ENCODE results near the gene TNIP2. TPM values are rescaled to one million over a fixed set of nuclear protein-coding genes. Genes with fewer than 3 reads are reported as not detected.

Gene TNIP2, protein sequence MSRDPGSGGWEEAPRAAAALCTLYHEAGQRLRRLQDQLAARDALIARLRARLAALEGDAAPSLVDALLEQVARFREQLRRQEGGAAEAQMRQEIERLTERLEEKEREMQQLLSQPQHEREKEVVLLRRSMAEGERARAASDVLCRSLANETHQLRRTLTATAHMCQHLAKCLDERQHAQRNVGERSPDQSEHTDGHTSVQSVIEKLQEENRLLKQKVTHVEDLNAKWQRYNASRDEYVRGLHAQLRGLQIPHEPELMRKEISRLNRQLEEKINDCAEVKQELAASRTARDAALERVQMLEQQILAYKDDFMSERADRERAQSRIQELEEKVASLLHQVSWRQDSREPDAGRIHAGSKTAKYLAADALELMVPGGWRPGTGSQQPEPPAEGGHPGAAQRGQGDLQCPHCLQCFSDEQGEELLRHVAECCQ
- 51.7 and 53.8 TPM in 2 replicates for total RNA-seq

DNA sequence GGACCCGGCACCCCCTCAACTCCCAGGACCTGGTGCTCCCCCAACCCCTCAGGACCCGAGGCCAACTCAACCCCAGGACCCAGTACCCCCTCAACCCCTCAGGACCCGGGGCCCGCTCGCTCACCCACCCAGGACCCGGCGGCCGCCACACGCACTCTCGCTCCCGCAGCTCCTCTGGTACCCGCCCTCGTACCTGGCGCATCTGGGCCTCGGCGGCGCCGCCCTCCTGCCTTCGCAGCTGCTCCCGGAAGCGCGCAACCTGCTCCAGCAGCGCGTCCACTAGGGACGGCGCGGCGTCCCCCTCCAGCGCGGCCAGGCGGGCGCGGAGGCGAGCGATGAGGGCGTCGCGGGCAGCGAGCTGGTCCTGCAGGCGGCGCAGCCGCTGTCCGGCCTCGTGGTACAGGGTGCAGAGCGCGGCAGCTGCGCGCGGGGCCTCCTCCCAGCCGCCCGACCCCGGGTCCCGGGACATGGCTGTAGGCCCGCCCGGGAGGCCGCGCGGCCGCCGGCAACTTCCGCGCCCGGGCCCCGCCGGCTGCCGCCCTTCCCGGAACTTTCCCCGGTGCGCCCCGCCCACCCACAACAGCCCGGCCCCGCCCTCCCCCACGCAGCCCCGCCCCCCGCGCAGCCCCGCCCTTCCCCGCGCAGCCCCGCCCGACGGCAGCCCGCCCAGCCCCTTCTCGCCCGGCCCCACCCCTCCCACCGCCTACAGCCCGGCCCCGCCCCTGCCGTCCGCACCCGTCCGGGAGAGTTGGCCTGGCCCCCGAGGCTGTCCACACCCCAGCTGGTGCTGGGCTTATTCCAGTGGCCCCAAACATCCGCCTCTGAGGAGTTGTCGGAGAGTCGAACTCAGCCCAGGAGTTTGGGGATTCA is at the start of gene TNIP2:
Gene TNIP2, minus strand, starts transcription at position 516 of the 870 bp plus-strand sequence. Its CDS starts 47 bp downstream, at position 469.

DNA sequence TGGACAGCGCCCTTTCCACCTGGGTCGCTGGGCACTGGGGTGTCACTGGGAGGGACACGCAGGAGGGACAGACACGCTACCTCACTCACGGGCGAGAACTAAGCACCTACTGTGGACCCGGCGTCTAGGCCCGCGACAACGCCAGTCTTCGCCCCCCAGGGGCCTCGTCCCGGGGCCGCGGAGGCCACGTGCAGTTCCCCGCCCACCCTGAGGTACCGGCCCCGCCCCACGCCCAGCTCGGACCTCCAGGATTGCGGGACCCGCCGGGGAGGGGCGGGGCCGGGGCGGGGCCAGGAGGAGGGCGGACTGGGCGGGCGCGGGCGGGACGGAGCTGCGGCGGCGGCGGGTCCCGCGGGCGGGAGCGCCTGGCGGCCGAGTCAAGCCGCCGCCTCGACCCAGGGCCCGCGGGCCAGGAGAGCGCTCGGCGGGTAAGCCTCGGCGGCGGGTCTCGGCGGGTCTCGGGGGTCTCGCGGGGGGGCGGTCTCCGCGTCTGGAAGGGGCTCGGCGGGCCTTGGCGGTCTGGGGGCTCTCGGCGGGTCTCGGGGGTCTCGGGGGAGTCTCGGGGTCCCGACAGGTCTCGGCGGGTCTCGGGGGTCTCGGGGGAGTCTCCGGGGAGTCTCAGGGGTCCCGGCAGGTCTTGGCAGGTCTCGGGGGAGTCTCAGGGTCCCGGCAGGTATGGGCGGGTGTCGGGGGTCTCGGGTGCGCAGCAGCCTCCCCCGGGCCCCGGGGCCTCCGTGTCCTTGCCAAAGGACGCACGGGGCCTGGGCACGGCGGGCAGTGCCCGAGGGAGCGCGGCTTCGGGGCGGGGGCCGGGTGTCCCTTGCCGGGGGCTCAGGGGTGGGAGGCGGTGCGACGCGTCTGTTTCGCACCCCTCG is 36.8 kb upstream of the TNIP2 start, which contains the start of gene SH3BP2:
Gene SH3BP2, plus strand, starts transcription at position 375 of the 875 bp plus-strand sequence. CDS start 27,533 bp downstream, outside the sequence.

Other genes starting within 250 kb of the TNIP2 start
- gene FAM193A, start 219.7 kb downstream of the TNIP2 start, total RNA-seq: 13.9 and 15.5 TPM in 2 replicates
- 35.6 and 59.6 TPM in 2 replicates for gene SH3BP2, start 36.7 kb upstream of the TNIP2 start, total RNA-seq
- 135 and 154 TPM in 2 replicates for gene ADD1, start 87.5 kb upstream of the TNIP2 start, total RNA-seq
- gene NOP14, start 207.1 kb upstream of the TNIP2 start, total RNA-seq: 21.2 and 23.5 TPM in 2 replicates
- gene GRK4, start 207.2 kb upstream of the TNIP2 start, total RNA-seq: 3.6 and 4.7 TPM in 2 replicates